GM18861 (cell line): ENCODE results near the gene UGT1A7.

Experiments used
- ATAC-seq: cut with Tn5 transposase; IDR thresholded peaks from one replicate; pipeline ENCODE4 v1.9.1; 2021; ENCODE audit not compliant: unreplicated experiment

The UGT1A7 gene

DNA sequence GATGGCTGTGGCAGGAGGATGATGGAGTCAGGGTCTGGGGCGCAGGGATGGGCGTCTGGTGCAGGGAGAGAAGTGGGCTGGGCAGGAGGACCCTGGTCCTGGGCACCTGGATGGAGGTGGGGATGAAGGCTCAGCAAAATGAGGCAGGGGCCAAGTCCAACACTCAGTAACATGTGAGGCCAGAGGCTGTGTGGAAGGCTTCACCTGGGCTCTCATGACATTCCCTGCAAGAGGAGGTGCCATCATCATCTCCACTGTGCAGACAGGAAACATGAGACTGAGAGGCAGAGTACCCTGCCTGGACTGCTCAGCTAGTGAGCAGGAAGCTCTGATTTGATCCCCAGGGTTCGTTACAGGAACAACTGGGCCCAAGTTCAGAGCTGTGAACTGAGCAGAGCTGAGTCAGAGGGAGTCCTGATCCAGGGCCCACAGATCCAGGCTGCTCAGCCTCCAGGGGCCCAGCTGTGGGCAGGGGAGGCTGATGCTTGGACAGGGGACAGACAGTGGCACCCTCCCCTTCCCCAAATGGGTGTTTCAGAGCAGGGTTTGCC, 135.7 kb downstream of the UGT1A7 start:
- ATAC-seq = no peak

GRCh38 chr2:233817995-233818638, 136.4 kb downstream of the UGT1A7 start:
- no peak for ATAC-seq

DNA sequence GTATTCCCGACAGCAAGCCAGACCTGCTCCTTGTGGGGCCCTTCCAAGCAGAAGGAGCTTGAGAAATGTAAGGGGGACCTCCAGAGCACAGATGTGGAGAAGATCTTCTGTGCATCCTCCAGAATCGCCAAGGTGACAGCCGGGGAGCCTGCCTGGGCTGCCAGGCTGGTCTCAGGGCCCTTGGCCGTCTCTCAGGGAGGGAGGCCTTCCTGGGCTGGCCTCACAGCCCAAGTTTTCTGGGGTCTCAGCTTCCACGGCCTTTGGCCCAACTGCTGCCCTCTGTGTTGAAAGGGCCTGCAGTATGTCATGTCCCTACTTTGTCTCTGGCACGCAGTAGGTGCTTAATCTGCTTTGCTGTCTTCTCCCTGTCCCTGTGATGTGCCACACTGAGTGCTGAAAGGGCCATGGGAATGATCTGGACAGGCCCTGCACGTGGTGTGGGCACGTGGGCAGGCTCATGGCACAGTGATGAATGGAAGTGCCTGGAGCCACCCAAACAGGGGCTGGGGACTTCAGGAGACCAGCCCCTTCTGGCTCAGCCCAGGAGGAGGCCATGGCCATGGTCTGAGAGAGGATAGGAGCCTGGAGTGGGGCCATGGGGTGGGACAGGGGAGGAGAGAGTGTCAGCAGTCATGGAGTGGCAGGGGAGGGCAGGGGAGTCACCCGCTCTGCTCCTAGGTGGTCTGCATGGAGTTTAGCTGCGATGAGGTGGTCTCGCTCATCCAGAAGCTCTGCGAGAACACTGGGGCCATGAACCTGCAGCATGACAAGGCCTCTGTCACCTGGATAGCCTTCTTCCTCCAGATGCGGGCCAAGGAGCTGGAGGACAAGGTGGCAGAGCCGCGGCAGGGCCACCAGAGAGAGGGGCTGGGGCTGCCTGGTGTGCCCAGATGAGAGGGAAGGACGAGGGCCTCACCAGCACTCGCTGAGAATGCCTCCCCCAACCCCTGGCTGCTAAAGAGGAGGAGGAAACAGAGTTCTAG, 137.2 kb downstream of the UGT1A7 start:
- ATAC-seq = no peak

DNA sequence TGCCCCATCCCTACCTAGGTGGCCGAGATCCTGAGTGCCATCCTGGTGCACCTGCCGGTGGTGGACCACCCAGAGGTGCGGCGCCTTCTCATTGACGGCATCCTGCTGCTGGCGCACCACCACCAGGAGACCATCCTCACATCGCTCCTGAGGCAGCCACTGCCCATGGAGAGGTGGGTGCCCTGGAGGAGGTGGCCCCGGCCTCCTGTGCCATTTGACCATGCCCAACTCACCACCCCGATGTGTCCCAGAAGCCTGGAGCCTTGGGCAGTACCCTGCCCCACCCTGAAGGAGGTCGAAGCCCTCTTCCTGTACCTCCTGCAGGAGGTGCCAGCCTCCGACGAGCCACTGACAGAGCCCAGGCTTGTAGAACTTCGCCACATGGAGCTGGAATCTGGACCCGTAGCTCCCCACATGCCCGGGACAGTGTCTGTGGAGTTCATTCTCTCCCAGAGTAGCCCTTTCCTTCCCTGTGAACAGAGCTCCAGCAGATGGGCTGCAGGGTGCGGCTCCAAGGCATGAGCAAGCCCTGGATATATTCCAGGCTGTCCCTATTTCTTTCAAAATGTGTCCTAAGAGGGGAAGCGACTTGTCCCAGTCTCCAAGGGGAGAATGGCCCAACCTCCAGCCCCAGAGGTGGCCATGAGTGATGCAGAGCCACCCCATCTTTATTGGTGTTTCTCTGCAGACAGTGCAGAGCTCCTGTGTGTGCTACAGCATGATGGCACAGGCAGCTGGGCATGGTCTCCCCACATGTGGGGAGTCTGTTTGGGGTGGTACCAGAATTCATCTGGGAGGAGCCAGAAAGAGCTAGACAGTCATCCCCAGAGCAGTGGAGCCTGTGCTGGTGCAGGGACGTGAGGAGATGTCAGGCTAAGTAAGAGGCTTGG, 138.4 kb downstream of the UGT1A7 start:
- no peak for ATAC-seq

- no peak for ATAC-seq
Measured at GRCh38 chr2:233820774-233821105, 139.0 kb downstream of the UGT1A7 start.

- ATAC-seq = no peak
Measured at GRCh38 chr2:233821196-233821595, 139.5 kb downstream of the UGT1A7 start.

GRCh38 chr2:233821709-233822100, 140.0 kb downstream of the UGT1A7 start:
- ATAC-seq = no peak

- no peak for ATAC-seq
Measured at GRCh38 chr2:233822101-233822771, 140.5 kb downstream of the UGT1A7 start.
